HCT116 (cell line): Measurements from ENCODE around the gene ZFP92. TPM values are rescaled to one million over a fixed set of nuclear protein-coding genes. Genes with fewer than 3 reads are reported as not detected.

Experiments
- ATAC-seq: fragments of 200-7000 bp; cut with Tn5 transposase; 2 replicates; pipeline ENCODE4 v1.9.1; 2020; ENCODE audit warnings: mild to moderate bottlenecking, moderate library complexity
- BruUV-seq: library from RNA; stranded (reverse); fragments of 400-500 nt; replicated peaks from 2 replicates; lab custom pipeline; 2021; lab: Mats Ljungman, UMichigan
- CTCF ChIA-PET: fragments of 300-600 bp; sonication (Branson Sonifier 250); formaldehyde crosslinking; loops from one replicate; lab custom pipeline; 2021; ENCODE audit warnings: antibody characterized with exemption; lab: Charles Lee
- POLR2A ChIA-PET: fragments of 300-600, 350-600 bp; sonication (Branson Sonifier 250); formaldehyde crosslinking; loops from one replicate; lab custom pipeline; 2021; ENCODE audit warnings: antibody characterized with exemption; lab: Charles Lee
- RAD21 ChIA-PET, 2 experiments: fragments of 300-600 bp; sonication (Branson Sonifier 250); formaldehyde crosslinking; loops; one replicate each; lab custom pipeline; 2023; ENCODE audit warnings: low total read pairs in 2 of 2; ENCODE audit not compliant: uncharacterized antibody in 2 of 2, unreplicated experiment in 2 of 2, low non-redundant PET in 1 of 2; lab: Charles Lee
- DNase-seq: peaks from one replicate; pipeline ENCODE4 v3.0.0-alpha.2; 2010; ENCODE audit warnings: low read depth, low spot score
- H2AFZ ChIP-seq: fragments of 200-600 bp; shearing (Covaris generic), sonication (generic); 2 replicates; pipeline ENCODE4 v1.6.1; 2017; ENCODE audit warnings: low read depth, mixed run types, mixed read lengths, antibody characterized with exemption, low read length; ENCODE audit not compliant: poor library complexity, severe bottlenecking
- H3K27ac ChIP-seq: 2 replicates; pipeline ENCODE4 v1.5.1; 2012; ENCODE audit warnings: low read depth, low read length
- H3K27me3 ChIP-seq: fragments of 200-600 bp; sonication (generic); 2 replicates; pipeline ENCODE4 v1.6.1; 2016; ENCODE audit warnings: mixed run types, low read length, mixed read lengths; ENCODE audit not compliant: insufficient read depth
- H3K36me3 ChIP-seq, 2 experiments: fragments of 200-500 bp in 1 of 2; fragments of 200-600 bp in 1 of 2; sonication (Bioruptor generic) in 1 of 2; sonication (generic) in 1 of 2; 2 replicates each; pipeline versions ENCODE4 v1.5.1 to v1.6.1; 2014 to 2016; ENCODE audit warnings: low read length in 2 of 2, inconsistent platforms in 1 of 2, mixed read lengths in 1 of 2, mixed run types in 1 of 2; ENCODE audit not compliant: insufficient read depth in 2 of 2, control insufficient read depth in 1 of 2
- H3K4me1 ChIP-seq, 2 experiments: fragments of 200-600 bp in 1 of 2; sonication (generic) in 1 of 2; 2 replicates each; pipeline versions ENCODE4 v1.5.1 to v1.6.1; 2012 to 2017; ENCODE audit warnings: low read length in 2 of 2, inconsistent platforms in 1 of 2, mild to moderate bottlenecking in 1 of 2, mixed read lengths in 1 of 2, mixed run types in 1 of 2, moderate library complexity in 1 of 2; ENCODE audit not compliant: insufficient read depth in 2 of 2, control insufficient read depth in 1 of 2
- H3K4me2 ChIP-seq: fragments of 200-600 bp; sonication (generic); 2 replicates; pipeline ENCODE4 v1.6.1; 2017; ENCODE audit warnings: mixed run types, low read length, mixed read lengths
- H3K4me3 ChIP-seq, 2 experiments: fragments of 200-600 bp in 1 of 2; sonication (generic) in 1 of 2; replicated peaks in 1 of 2; 2 replicates each; pipeline ENCODE4 v1.5.1; 2011 to 2016; ENCODE audit warnings: low read length in 2 of 2, control low read depth in 1 of 2, low read depth in 1 of 2, mild to moderate bottlenecking in 1 of 2, mixed read lengths in 1 of 2, mixed run types in 1 of 2
- H3K79me2 ChIP-seq: fragments of 200-600 bp; sonication (generic); 2 replicates; pipeline ENCODE4 v1.6.1; 2017; ENCODE audit warnings: mild to moderate bottlenecking, mixed run types, low read length, moderate library complexity, mixed read lengths; ENCODE audit not compliant: insufficient read depth
- H3K9ac ChIP-seq: fragments of 200-600 bp; sonication (generic); 2 replicates; pipeline ENCODE4 v1.6.1; 2016; ENCODE audit warnings: low read length, mixed read lengths
- H3K9me2 ChIP-seq: fragments of 200-600 bp; sonication (generic), shearing (Covaris generic); 2 replicates; pipeline ENCODE4 v1.6.1; 2017; ENCODE audit warnings: mixed run types, mild to moderate bottlenecking, moderate library complexity; ENCODE audit not compliant: insufficient read depth
- H3K9me3 ChIP-seq, 2 experiments: fragments of 200-500 bp in 1 of 2; fragments of 200-600 bp in 1 of 2; sonication (Bioruptor generic) in 1 of 2; sonication (generic) in 1 of 2; 2 replicates each; pipeline ENCODE4 v1.6.1; 2014 to 2017; ENCODE audit warnings: low read length in 2 of 2, mixed read lengths in 2 of 2, inconsistent platforms in 1 of 2, low read depth in 1 of 2, mild to moderate bottlenecking in 1 of 2, mixed run types in 1 of 2, moderate library complexity in 1 of 2; ENCODE audit not compliant: control insufficient read depth in 1 of 2, insufficient read depth in 1 of 2
- H4K20me1 ChIP-seq: fragments of 200-600 bp; sonication (generic), shearing (Covaris generic); 2 replicates; pipeline ENCODE4 v1.6.1; 2017; ENCODE audit warnings: mixed run types, mild to moderate bottlenecking, moderate library complexity; ENCODE audit not compliant: insufficient read depth
- CTCF ChIP-seq, 3 experiments: fragments of 200-600 bp in 1 of 3; sonication (generic) in 1 of 3; IDR thresholded peaks in 2 of 3; conservative IDR thresholded peaks in 1 of 3; 2 replicates each; pipeline ENCODE4 v1.5.1; 2012 to 2017; ENCODE audit warnings: low read depth in 2 of 3, low read length in 2 of 3, antibody characterized with exemption in 1 of 3, borderline replicate concordance in 1 of 3, control low read depth in 1 of 3, mild to moderate bottlenecking in 1 of 3, mixed read lengths in 1 of 3, mixed run types in 1 of 3, moderate library complexity in 1 of 3; ENCODE audit not compliant: insufficient read depth in 1 of 3
- EGR1 ChIP-seq: IDR thresholded peaks from 2 replicates; pipeline ENCODE4 v1.6.1; 2012; ENCODE audit warnings: low read depth
- EZH2phosphoT487 ChIP-seq: fragments of 200-600 bp; IDR thresholded peaks from 2 replicates; pipeline ENCODE4 v1.6.1; 2018; ENCODE audit warnings: antibody characterized with exemption, borderline replicate concordance
- JUND ChIP-seq: IDR thresholded peaks from 2 replicates; pipeline ENCODE4 v1.6.1; 2012
- POLR2A ChIP-seq: IDR thresholded peaks from 2 replicates; pipeline ENCODE4 v1.7.0; 2011; ENCODE audit warnings: borderline replicate concordance; ENCODE audit not compliant: insufficient read depth, insufficient read length; ENCODE audit errors: extremely low read depth
- POLR2AphosphoS5 ChIP-seq: IDR thresholded peaks from 2 replicates; pipeline ENCODE4 v1.6.1; 2011; ENCODE audit warnings: mild to moderate bottlenecking, low read depth, low read length, moderate library complexity
- RAD21 ChIP-seq: IDR thresholded peaks from 2 replicates; pipeline ENCODE4 v1.6.1; 2012; ENCODE audit warnings: low read depth, mild to moderate bottlenecking
- SIN3A ChIP-seq: IDR thresholded peaks from 2 replicates; pipeline ENCODE4 v1.6.1; 2012; ENCODE audit warnings: low read depth
- SRF ChIP-seq: IDR thresholded peaks from 2 replicates; pipeline ENCODE4 v1.6.1; 2012; ENCODE audit warnings: low read depth
- ZBTB33 ChIP-seq: IDR thresholded peaks from 2 replicates; pipeline ENCODE4 v1.6.1; 2011; ENCODE audit warnings: mild to moderate bottlenecking, low read length, moderate library complexity; ENCODE audit not compliant: insufficient replicate concordance; ENCODE audit errors: extremely low read depth
- ZNF274 ChIP-seq: fragments of 200-500 bp; sonication (Bioruptor generic); IDR thresholded peaks from 2 replicates; pipeline ENCODE4 v1.6.1; 2014; ENCODE audit warnings: mild to moderate bottlenecking, low read depth, low read length, inconsistent platforms
- intact Hi-C: fragments of 100-400 bp; cut with micrococcal nuclease; formaldehyde crosslinking; loops from 2 replicates; pipeline ENCODE4 v1.10.0; 2022
- total RNA-seq: library from RNA; stranded (reverse); gene quantifications from one replicate; pipeline ENCODE4 v1.2.1, GENCODE V29; 2021; ENCODE audit not compliant: unreplicated experiment
- TF ChIP-seq, protein P1 (sequence below): IDR thresholded peaks from 2 replicates; pipeline ENCODE4 v1.6.1; 2012

ZFP92 gene
- total RNA-seq, 1 experiment from 2014 or later: not detected

GRCh38 chrX:153377727-153378126 lies 33.5 kb upstream of the ZFP92 start:
- no TSS peak for BruUV-seq
- TF ChIP-seq EZH2phosphoT487 (no peak), JUND (no peak), ZBTB33 (no peak), POLR2A (no peak), SIN3A (no peak), RAD21 (no peak), CTCF (IDR thresholded peaks at IDR 0.05 in 2 of 3, conservative IDR thresholded peaks at IDR 0.05 in 1 of 3; ENCODE audit: borderline replicate concordance in 1 of 3, insufficient read depth in 1 of 3, low read depth in 2 of 3, low read length in 2 of 3) (no peak), SRF (no peak), ZNF274 (no peak), EGR1 (no peak), POLR2AphosphoS5 (no peak)
- TF ChIP-seq, protein P1, sequence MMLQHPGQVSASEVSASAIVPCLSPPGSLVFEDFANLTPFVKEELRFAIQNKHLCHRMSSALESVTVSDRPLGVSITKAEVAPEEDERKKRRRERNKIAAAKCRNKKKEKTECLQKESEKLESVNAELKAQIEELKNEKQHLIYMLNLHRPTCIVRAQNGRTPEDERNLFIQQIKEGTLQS: no peak
- RAD21 ChIA-PET: no interaction called here
- no peak overlapping the region for H3K27ac ChIP-seq
- no peak overlapping the region for H2AFZ ChIP-seq
- H3K79me2 ChIP-seq: no peaks in the 10 kb centered on the region
- no peaks in the 10 kb centered on the region for H3K4me1 ChIP-seq
- CTCF ChIA-PET: no interaction called here
- DNase-seq: no peak
- H3K36me3 ChIP-seq: no peaks in the 10 kb centered on the region
- intact Hi-C loops: no loop called here
- POLR2A ChIA-PET: no interaction called here
- no peaks in the 10 kb centered on the region for H4K20me1 ChIP-seq
- H3K4me3 ChIP-seq: no peak overlapping the region
- no peaks in the 10 kb centered on the region for H3K9me3 ChIP-seq
- no peak overlapping the region for H3K4me2 ChIP-seq
- no peak for ATAC-seq
- no peaks in the 10 kb centered on the region for H3K9me2 ChIP-seq
- H3K27me3 ChIP-seq: no peaks in the 10 kb centered on the region
- H3K9ac ChIP-seq: no peak overlapping the region
